CD4-positive, alpha-beta memory T cell (primary cell): ENCODE data around the gene PLXNA4. TPM values are rescaled to one million over a fixed set of nuclear protein-coding genes. Genes with fewer than 3 reads are reported as not detected.

Experiments used
- CTCF ChIA-PET: fragments of 350-600 bp; sonication (Branson Sonifier 250); formaldehyde crosslinking; loops from one replicate; lab custom pipeline; 2021; ENCODE audit warnings: inconsistent platforms; ENCODE audit not compliant: partially characterized antibody; lab: Charles Lee
- POLR2A ChIA-PET: fragments of 350-600 bp; sonication (Branson Sonifier 250); formaldehyde crosslinking; loops from one replicate; lab custom pipeline; 2021; ENCODE audit not compliant: partially characterized antibody; lab: Charles Lee
- DNase-seq, 5 donors: peaks; one replicate each; pipeline versions ENCODE4 v3.0.0 to v3.0.0-alpha.2; 2020 to 2022; ENCODE audit warnings: mixed read lengths in 1 of 5
- H3K27ac ChIP-seq: one replicate; pipeline ENCODE4 v1.7.0; 2013; ENCODE audit warnings: low read depth, low read length
- H3K27me3 ChIP-seq: 2 replicates; pipeline ENCODE4 v1.7.0; 2013; ENCODE audit warnings: mild to moderate bottlenecking, low read length, moderate library complexity; ENCODE audit not compliant: insufficient read depth
- H3K36me3 ChIP-seq: 2 replicates; pipeline ENCODE4 v1.7.0; 2013; ENCODE audit warnings: mild to moderate bottlenecking, low read length, moderate library complexity; ENCODE audit not compliant: insufficient read depth
- H3K4me1 ChIP-seq: 2 replicates; pipeline ENCODE4 v1.7.0; 2013; ENCODE audit warnings: mild to moderate bottlenecking, low read length, moderate library complexity; ENCODE audit not compliant: insufficient read depth
- H3K4me3 ChIP-seq, 2 donors: one replicate each; pipeline ENCODE4 v1.7.0; 2013; ENCODE audit warnings: low read length in 2 of 2, mild to moderate bottlenecking in 1 of 2
- H3K9me3 ChIP-seq, 2 donors: one replicate each; pipeline ENCODE4 v1.7.0; 2013; ENCODE audit warnings: low read length in 2 of 2, control low read depth in 1 of 2; ENCODE audit not compliant: control insufficient read depth in 1 of 2
- H3K27ac Mint-ChIP-seq, 7 donors: one replicate each; pipeline ENCODE4 v1.8.0; 2020 to 2021; ENCODE audit warnings: mixed read lengths in 7 of 7, mild to moderate bottlenecking in 6 of 7, inconsistent platforms in 3 of 7, moderate library complexity in 3 of 7
- H3K27me3 Mint-ChIP-seq, 2 donors: one replicate each; pipeline ENCODE4 v1.8.0; 2020 to 2021; ENCODE audit warnings: mixed read lengths in 2 of 2
- H3K36me3 Mint-ChIP-seq, 2 donors: one replicate each; pipeline ENCODE4 v1.8.0; 2020 to 2021; ENCODE audit warnings: mixed read lengths in 2 of 2, inconsistent platforms in 1 of 2, mild to moderate bottlenecking in 1 of 2
- H3K4me1 Mint-ChIP-seq, 4 donors: one replicate each; pipeline ENCODE4 v1.8.0; 2020 to 2021; ENCODE audit warnings: mixed read lengths in 4 of 4, mild to moderate bottlenecking in 1 of 4
- H3K4me3 Mint-ChIP-seq, 8 donors: one replicate each; pipeline ENCODE4 v1.8.0; 2020 to 2021; ENCODE audit warnings: mixed read lengths in 8 of 8, mild to moderate bottlenecking in 7 of 8, moderate library complexity in 6 of 8, inconsistent platforms in 3 of 8
- H3K9me3 Mint-ChIP-seq, 8 donors: one replicate each; pipeline ENCODE4 v1.8.0; 2020 to 2021; ENCODE audit warnings: mixed read lengths in 8 of 8, mild to moderate bottlenecking in 5 of 8, inconsistent platforms in 3 of 8, moderate library complexity in 1 of 8
- intact Hi-C: fragments of 100-400 bp; cut with micrococcal nuclease; formaldehyde crosslinking; loops from one replicate; pipeline ENCODE4 v1.15.1; 2023
- polyA plus RNA-seq, 2 donors: library from polyadenylated mRNA; unstranded; fragments of 300-500 nt; fragmentation: Illumina TruSeq; gene quantifications; one replicate each; pipeline ENCODE4 v1.2.3, GENCODE V29; 2021
- total RNA-seq, 2 experiments: library from RNA; stranded (reverse); gene quantifications; one replicate each; pipeline ENCODE4 v1.2.3, GENCODE V29; 2021

PLXNA4 gene
- total and polyA plus RNA-seq, 4 experiments from 2014 or later: 0.06 to 0.94 (median 0.58) TPM

GRCh38 chr7:132410385-132410784 is 165.9 kb downstream of the PLXNA4 start:
- no peaks in the 10 kb centered on the region for H3K27me3 ChIP-seq
- H3K4me3 ChIP-seq: no peak overlapping the region
- no peaks in the 10 kb centered on the region for H3K36me3 ChIP-seq
- ChIA-PET POLR2A (no interaction called here), CTCF (interaction anchor here (1.9 kb wide), 1 partner anchor 16 kb away, joined by 4 read pairs; no protein-coding TSS in a partner anchor)
- Mint-ChIP-seq H3K27ac (peak overlapping the region in 1 of 7 donors; percentile 47), H3K4me1 (peaks cover 2 to 8% (median 7%) of the 10 kb centered on the region in 4 donors), H3K4me3 (no peak overlapping the region), H3K36me3 (no peaks in the 10 kb centered on the region), H3K9me3 (no peaks in the 10 kb centered on the region), H3K27me3 (no peaks in the 10 kb centered on the region)
- intact Hi-C loops: no loop called here
- DNase-seq: no peak
- H3K4me1 ChIP-seq: no peaks in the 10 kb centered on the region
- no peaks in the 10 kb centered on the region for H3K9me3 ChIP-seq
- H3K27ac ChIP-seq: no peak overlapping the region

- no peaks in the 10 kb centered on the region for H3K27me3 ChIP-seq
- no peaks in the 10 kb centered on the region for H3K9me3 Mint-ChIP-seq
- H3K9me3 ChIP-seq: no peaks in the 10 kb centered on the region
- intact Hi-C loops: no loop called here
- no peak for DNase-seq
- H3K27ac ChIP-seq: no peak overlapping the region
- no peaks in the 10 kb centered on the region for H3K4me1 ChIP-seq
- H3K4me1 Mint-ChIP-seq: peaks cover 2 to 7% (median 7%) of the 10 kb centered on the region in 4 donors
- no peak overlapping the region for H3K27ac Mint-ChIP-seq
- ChIA-PET CTCF (no interaction called here), POLR2A (no interaction called here)
- H3K4me3 ChIP-seq: no peak overlapping the region
- H3K36me3 ChIP-seq: no peaks in the 10 kb centered on the region
- H3K36me3 Mint-ChIP-seq: no peaks in the 10 kb centered on the region
- H3K4me3 Mint-ChIP-seq: no peak overlapping the region
- no peaks in the 10 kb centered on the region for H3K27me3 Mint-ChIP-seq
Observed at GRCh38 chr7:132407764-132408163, 168.5 kb downstream of the PLXNA4 start.

GRCh38 chr7:132406039-132406438 is 170.2 kb downstream of the PLXNA4 start:
- no peaks in the 10 kb centered on the region for H3K36me3 ChIP-seq
- no peaks in the 10 kb centered on the region for H3K36me3 Mint-ChIP-seq
- H3K27ac Mint-ChIP-seq: no peak overlapping the region
- H3K4me1 Mint-ChIP-seq: no peaks in the 10 kb centered on the region
- no peaks in the 10 kb centered on the region for H3K27me3 ChIP-seq
- DNase-seq: no peak
- intact Hi-C loops: no loop called here
- CTCF ChIA-PET: no interaction called here
- no peaks in the 10 kb centered on the region for H3K4me1 ChIP-seq
- no peak overlapping the region for H3K4me3 Mint-ChIP-seq
- no peak overlapping the region for H3K27ac ChIP-seq
- peaks cover 0 to 5% (median 0%) of the 10 kb centered on the region in 8 donors for H3K9me3 Mint-ChIP-seq
- POLR2A ChIA-PET: no interaction called here
- no peak overlapping the region for H3K4me3 ChIP-seq
- H3K9me3 ChIP-seq: no peaks in the 10 kb centered on the region
- H3K27me3 Mint-ChIP-seq: no peaks in the 10 kb centered on the region

GRCh38 chr7:132404261-132404660 is 172.0 kb downstream of the PLXNA4 start:
- Histone ChIP-seq H3K27me3 (no peaks in the 10 kb centered on the region), H3K4me3 (no peak overlapping the region), H3K9me3 (no peaks in the 10 kb centered on the region), H3K27ac (no peak overlapping the region), H3K4me1 (no peaks in the 10 kb centered on the region), H3K36me3 (no peaks in the 10 kb centered on the region)
- Mint-ChIP-seq H3K9me3 (peaks cover 0 to 5% (median 0%) of the 10 kb centered on the region in 8 donors), H3K4me1 (no peaks in the 10 kb centered on the region), H3K36me3 (no peaks in the 10 kb centered on the region), H3K27me3 (no peaks in the 10 kb centered on the region), H3K4me3 (no peak overlapping the region), H3K27ac (no peak overlapping the region)
- CTCF ChIA-PET: no interaction called here
- intact Hi-C loops: no loop called here
- no peak for DNase-seq
- POLR2A ChIA-PET: no interaction called here

- Mint-ChIP-seq H3K4me3 (no peak overlapping the region), H3K36me3 (no peaks in the 10 kb centered on the region), H3K9me3 (peaks cover 0 to 5% (median 0%) of the 10 kb centered on the region in 8 donors), H3K4me1 (no peaks in the 10 kb centered on the region), H3K27ac (no peak overlapping the region), H3K27me3 (no peaks in the 10 kb centered on the region)
- DNase-seq: no peak
- H3K4me1 ChIP-seq: no peaks in the 10 kb centered on the region
- no peaks in the 10 kb centered on the region for H3K27me3 ChIP-seq
- CTCF ChIA-PET: no interaction called here
- H3K9me3 ChIP-seq: no peaks in the 10 kb centered on the region
- intact Hi-C loops: no loop called here
- no peak overlapping the region for H3K4me3 ChIP-seq
- H3K36me3 ChIP-seq: no peaks in the 10 kb centered on the region
- POLR2A ChIA-PET: no interaction called here
- no peak overlapping the region for H3K27ac ChIP-seq
Observed at GRCh38 chr7:132403465-132404110, 172.7 kb downstream of the PLXNA4 start.

GRCh38 chr7:132402751-132403245 is 173.5 kb downstream of the PLXNA4 start:
- Histone ChIP-seq H3K4me1 (no peaks in the 10 kb centered on the region), H3K36me3 (no peaks in the 10 kb centered on the region), H3K9me3 (no peaks in the 10 kb centered on the region), H3K4me3 (no peak overlapping the region), H3K27me3 (no peaks in the 10 kb centered on the region), H3K27ac (no peak overlapping the region)
- H3K4me3 Mint-ChIP-seq: no peak overlapping the region
- ChIA-PET CTCF (interaction anchor here (0.8 kb wide), 1 partner anchor 21 kb away, joined by 3 read pairs; no protein-coding TSS in a partner anchor), POLR2A (no interaction called here)
- intact Hi-C loops: no loop called here
- no peak overlapping the region for H3K27ac Mint-ChIP-seq
- H3K9me3 Mint-ChIP-seq: peaks cover 0 to 5% (median 0%) of the 10 kb centered on the region in 8 donors
- no peaks in the 10 kb centered on the region for H3K27me3 Mint-ChIP-seq
- H3K36me3 Mint-ChIP-seq: no peaks in the 10 kb centered on the region
- no peaks in the 10 kb centered on the region for H3K4me1 Mint-ChIP-seq
- DNase-seq: no peak

- H3K9me3 Mint-ChIP-seq: peaks cover 0 to 5% (median 0%) of the 10 kb centered on the region in 8 donors
- H3K4me1 Mint-ChIP-seq: no peaks in the 10 kb centered on the region
- Histone ChIP-seq H3K27me3 (no peaks in the 10 kb centered on the region), H3K4me1 (no peaks in the 10 kb centered on the region), H3K9me3 (no peaks in the 10 kb centered on the region), H3K36me3 (no peaks in the 10 kb centered on the region), H3K4me3 (no peak overlapping the region), H3K27ac (no peak overlapping the region)
- ChIA-PET CTCF (interaction anchor here (0.8 kb wide), 1 partner anchor 20 kb away, joined by 3 read pairs; no protein-coding TSS in a partner anchor), POLR2A (no interaction called here)
- H3K27me3 Mint-ChIP-seq: no peaks in the 10 kb centered on the region
- H3K27ac Mint-ChIP-seq: no peak overlapping the region
- no peak overlapping the region for H3K4me3 Mint-ChIP-seq
- no peak for DNase-seq
- intact Hi-C loops: no loop called here
- H3K36me3 Mint-ChIP-seq: no peaks in the 10 kb centered on the region
Observed at GRCh38 chr7:132402096-132402495, 174.2 kb downstream of the PLXNA4 start.
